ENCODE measurements around the gene DLL3. TPM values are rescaled to one million over a fixed set of nuclear protein-coding genes. Genes with fewer than 3 reads are reported as not detected.
A peak's percentile ranks its signal among the peaks of the same experiment; 100 is the strongest.
"Not testable (repeated sequence)": the region's sequence is repeated elsewhere in the genome, so short reads cannot be mapped to it uniquely, and the experiment has no call there.

Gene DLL3, protein sequence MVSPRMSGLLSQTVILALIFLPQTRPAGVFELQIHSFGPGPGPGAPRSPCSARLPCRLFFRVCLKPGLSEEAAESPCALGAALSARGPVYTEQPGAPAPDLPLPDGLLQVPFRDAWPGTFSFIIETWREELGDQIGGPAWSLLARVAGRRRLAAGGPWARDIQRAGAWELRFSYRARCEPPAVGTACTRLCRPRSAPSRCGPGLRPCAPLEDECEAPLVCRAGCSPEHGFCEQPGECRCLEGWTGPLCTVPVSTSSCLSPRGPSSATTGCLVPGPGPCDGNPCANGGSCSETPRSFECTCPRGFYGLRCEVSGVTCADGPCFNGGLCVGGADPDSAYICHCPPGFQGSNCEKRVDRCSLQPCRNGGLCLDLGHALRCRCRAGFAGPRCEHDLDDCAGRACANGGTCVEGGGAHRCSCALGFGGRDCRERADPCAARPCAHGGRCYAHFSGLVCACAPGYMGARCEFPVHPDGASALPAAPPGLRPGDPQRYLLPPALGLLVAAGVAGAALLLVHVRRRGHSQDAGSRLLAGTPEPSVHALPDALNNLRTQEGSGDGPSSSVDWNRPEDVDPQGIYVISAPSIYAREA
- total RNA-seq (under 1 TPM in 2 of 5 donors, not detected in 3; 0.16 to 0.20 TPM), total RNA-seq (0 to 2.0 (median 0.14) reads per million in 29 experiments)
- 0.06 TPM for total RNA-seq (2013)

DNA sequence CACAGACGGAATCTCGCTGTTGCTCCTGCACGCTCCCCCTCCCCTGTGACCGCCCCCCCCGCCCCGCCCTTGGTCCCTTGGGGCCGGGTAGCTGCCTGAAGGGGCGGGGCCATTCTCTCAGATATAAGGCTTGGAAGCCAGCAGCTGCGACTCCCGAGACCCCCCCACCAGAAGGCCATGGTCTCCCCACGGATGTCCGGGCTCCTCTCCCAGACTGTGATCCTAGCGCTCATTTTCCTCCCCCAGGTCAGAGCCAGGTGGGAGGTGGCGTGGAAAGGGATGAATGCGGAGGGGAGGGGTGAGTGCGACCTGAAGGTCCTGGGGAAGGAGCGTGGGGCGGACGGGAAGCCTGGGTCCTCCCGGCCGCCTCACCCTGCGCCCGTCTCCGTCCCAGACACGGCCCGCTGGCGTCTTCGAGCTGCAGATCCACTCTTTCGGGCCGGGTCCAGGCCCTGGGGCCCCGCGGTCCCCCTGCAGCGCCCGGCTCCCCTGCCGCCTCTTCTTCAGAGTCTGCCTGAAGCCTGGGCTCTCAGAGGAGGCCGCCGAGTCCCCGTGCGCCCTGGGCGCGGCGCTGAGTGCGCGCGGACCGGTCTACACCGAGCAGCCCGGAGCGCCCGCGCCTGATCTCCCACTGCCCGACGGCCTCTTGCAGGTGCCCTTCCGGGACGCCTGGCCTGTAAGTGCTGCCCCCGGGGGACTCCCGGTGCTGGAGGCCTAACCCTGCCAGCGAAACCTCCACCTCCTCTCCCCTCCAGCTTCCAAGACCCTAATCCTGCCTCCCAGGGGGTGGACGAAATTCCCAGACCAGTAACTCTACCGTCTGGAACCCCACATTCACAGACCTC lies at the start of gene DLL3:
TSS of gene DLL3 (plus strand) at position 150 of the 845 bp plus-strand sequence. CDS start at position 178, 28 bp downstream.
- DNase-seq (peak in 1 of 35 experiments; percentile 21), ATAC-seq (replicated peaks in 1 of 4) (peak in 2 of 4 experiments; percentile 9 to 10)
- no peaks in the 10 kb centered on the region for H3K9me3 ChIP-seq
- peaks cover 36 to 54% of the 10 kb centered on the region in 2 donors for H3K27me3 Mint-ChIP-seq
- WGBS (ENCODE audit: insufficient coverage), result 6% methylated on average over 50 of the region's 60 CpGs
- no peaks in the 10 kb centered on the region for H3K36me3 Mint-ChIP-seq
- POLR2A ChIA-PET, result interaction anchor here in 1 of 2 donors (0.6 kb wide), 2 partner anchors 60 to 98 kb away, joined by 3 to 5 read pairs; no protein-coding TSS in a partner anchor
- peak within 1 kb of the TSS in 1 of 2 donors; percentile 46 for H3K27ac Mint-ChIP-seq
- H3K36me3 ChIP-seq (ENCODE audit: control insufficient read depth in 2 of 2, extremely low read depth in 1 of 2, insufficient read depth in 1 of 2, low read length in 1 of 2), result no peaks in the 10 kb centered on the region
- CTCF ChIA-PET, result interaction anchor here in 1 of 2 donors (1.2 kb wide), 1 partner anchor 8 kb away, joined by 3 read pairs; no protein-coding TSS in a partner anchor
- no peaks in the 10 kb centered on the region for H3K9me3 Mint-ChIP-seq
- H3K27me3 ChIP-seq (replicated peaks in 1 of 2; ENCODE audit: control insufficient read depth in 2 of 2, extremely low read depth in 1 of 2, insufficient read depth in 2 of 2, low read length in 1 of 2), result peaks cover 7 to 78% of the 10 kb centered on the region in 2 experiments
- peak within 1 kb of the TSS; percentile 9 to 29 for H3K4me3 ChIP-seq (ENCODE audit: control insufficient read depth in 1 of 2, extremely low read depth in 1 of 2, low read length in 1 of 2)
- H3K4me3 Mint-ChIP-seq, result peak within 1 kb of the TSS; percentile 35 to 74 (median 61)
- H3K27ac ChIP-seq (ENCODE audit: low read length), result no peak within 1 kb of the TSS
- peaks cover 0 to 30% of the 10 kb centered on the region in 2 experiments for H3K4me1 ChIP-seq (ENCODE audit: control insufficient read depth in 1 of 2, extremely low read depth in 1 of 2, insufficient read depth in 2 of 2, low read length in 2 of 2)
- H3K4me1 Mint-ChIP-seq, result peaks cover 23 to 30% (median 30%) of the 10 kb centered on the region in 3 donors

DNA sequence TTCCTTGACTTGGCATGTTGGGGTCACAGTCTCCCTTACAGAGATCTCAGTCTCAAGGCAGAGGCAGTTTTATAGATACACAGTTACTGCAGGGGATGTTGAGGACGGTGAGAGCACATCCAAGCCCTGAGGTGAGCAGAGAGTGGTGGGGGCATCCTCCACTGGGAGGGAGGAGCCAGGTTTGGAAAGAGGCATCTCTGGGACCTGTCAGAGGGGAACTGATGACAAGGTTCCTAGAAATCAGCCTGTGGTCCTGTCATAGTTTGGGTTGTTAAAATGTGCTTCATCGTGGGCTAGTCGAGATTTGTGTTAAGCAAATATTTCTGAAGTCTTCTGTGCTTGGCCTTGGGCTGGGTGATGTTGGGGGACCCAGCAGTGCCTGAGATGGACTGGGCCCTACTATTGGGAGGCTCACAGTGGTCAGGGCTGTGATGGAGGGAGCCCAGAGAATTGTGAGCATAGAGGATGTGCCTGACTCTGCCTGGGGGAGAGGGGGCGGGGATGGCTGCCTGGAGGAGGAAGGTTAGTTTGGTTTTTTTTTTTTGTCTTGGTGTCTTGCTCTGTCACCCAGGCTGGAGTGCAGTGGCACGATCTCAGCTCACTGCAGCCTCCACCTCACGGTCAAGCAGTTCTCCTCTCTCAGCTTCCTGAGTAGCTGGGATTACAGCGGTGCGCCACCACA lies 49.5 kb upstream of the DLL3 start:
- 27% methylated on average over 3 of the region's 8 CpGs for WGBS (ENCODE audit: insufficient coverage)
- Mint-ChIP-seq H3K4me3 (peak overlapping the region; percentile 46 to 96 (median 94)), H3K27ac (peak overlapping the region; percentile 71 to 77), H3K27me3 (no peaks in the 10 kb centered on the region), H3K4me1 (peaks cover 79 to 82% (median 80%) of the 10 kb centered on the region in 3 donors), H3K36me3 (peaks cover 49% of the 10 kb centered on the region), H3K9me3 (no peaks in the 10 kb centered on the region)
- no peak for DNase-seq
- Histone ChIP-seq H3K4me1 (ENCODE audit: control insufficient read depth in 1 of 2, extremely low read depth in 1 of 2, insufficient read depth in 2 of 2, low read length in 2 of 2) (peaks cover 11 to 72% of the 10 kb centered on the region in 2 experiments), H3K4me3 (ENCODE audit: control insufficient read depth in 1 of 2, extremely low read depth in 1 of 2, low read length in 1 of 2) (no peak overlapping the region), H3K27me3 (replicated peaks in 1 of 2; ENCODE audit: control insufficient read depth in 2 of 2, extremely low read depth in 1 of 2, insufficient read depth in 2 of 2, low read length in 1 of 2) (no peaks in the 10 kb centered on the region), H3K9me3 (no peaks in the 10 kb centered on the region), H3K36me3 (ENCODE audit: control insufficient read depth in 2 of 2, extremely low read depth in 1 of 2, insufficient read depth in 1 of 2, low read length in 1 of 2) (peaks cover 11 to 31% of the 10 kb centered on the region in 2 donors), H3K27ac (ENCODE audit: low read length) (no peak overlapping the region)
- no peak for ATAC-seq (replicated peaks in 1 of 4)
- ChIA-PET POLR2A (interaction anchor here in 1 of 2 donors (0.6 kb wide), 1 partner anchor 13 kb away, joined by 3 read pairs; the partner anchor contains the start of gene RPS16), CTCF (no interaction called here)

DNA sequence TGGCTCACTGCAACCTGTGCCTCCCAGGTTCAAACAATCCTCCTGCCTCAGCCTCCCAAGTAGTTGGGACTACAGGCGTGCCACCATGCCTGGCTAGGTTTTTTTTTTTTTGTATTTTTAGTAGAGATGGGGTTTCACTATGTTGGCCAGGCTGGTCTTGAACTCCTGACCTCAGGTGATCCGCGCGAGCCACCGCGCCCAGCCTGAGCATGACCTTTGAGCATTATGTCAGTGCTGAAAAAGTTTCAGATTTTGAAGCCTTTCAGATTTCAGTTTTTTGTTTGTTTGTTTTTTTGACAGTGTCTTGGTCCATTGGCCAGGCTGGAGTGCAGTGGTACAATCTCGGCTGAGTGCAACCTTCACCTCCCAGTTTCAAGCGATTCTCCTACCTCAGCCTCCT lies 47.5 kb upstream of the DLL3 start:
- H3K36me3 ChIP-seq (ENCODE audit: control insufficient read depth in 2 of 2, extremely low read depth in 1 of 2, insufficient read depth in 1 of 2, low read length in 1 of 2), result peaks cover 16 to 38% of the 10 kb centered on the region in 2 donors
- DNase-seq; CTCF ChIA-PET; H3K27me3 Mint-ChIP-seq; ATAC-seq (replicated peaks in 1 of 4); H3K4me3 Mint-ChIP-seq; H3K27ac Mint-ChIP-seq; H3K27ac ChIP-seq (ENCODE audit: low read length); H3K4me3 ChIP-seq (ENCODE audit: control insufficient read depth in 1 of 2, extremely low read depth in 1 of 2, low read length in 1 of 2); POLR2A ChIA-PET; H3K9me3 ChIP-seq; H3K9me3 Mint-ChIP-seq; H3K27me3 ChIP-seq (replicated peaks in 1 of 2; ENCODE audit: control insufficient read depth in 2 of 2, extremely low read depth in 1 of 2, insufficient read depth in 2 of 2, low read length in 1 of 2): not testable (repeated sequence)
- WGBS (ENCODE audit: insufficient coverage), result 100% methylated on average over 5 of the region's 8 CpGs
- H3K4me1 Mint-ChIP-seq, result peaks cover 68 to 71% (median 69%) of the 10 kb centered on the region in 3 donors
- peaks cover 8 to 56% of the 10 kb centered on the region in 2 experiments for H3K4me1 ChIP-seq (ENCODE audit: control insufficient read depth in 1 of 2, extremely low read depth in 1 of 2, insufficient read depth in 2 of 2, low read length in 2 of 2)
- H3K36me3 Mint-ChIP-seq, result peaks cover 47% of the 10 kb centered on the region

DNA sequence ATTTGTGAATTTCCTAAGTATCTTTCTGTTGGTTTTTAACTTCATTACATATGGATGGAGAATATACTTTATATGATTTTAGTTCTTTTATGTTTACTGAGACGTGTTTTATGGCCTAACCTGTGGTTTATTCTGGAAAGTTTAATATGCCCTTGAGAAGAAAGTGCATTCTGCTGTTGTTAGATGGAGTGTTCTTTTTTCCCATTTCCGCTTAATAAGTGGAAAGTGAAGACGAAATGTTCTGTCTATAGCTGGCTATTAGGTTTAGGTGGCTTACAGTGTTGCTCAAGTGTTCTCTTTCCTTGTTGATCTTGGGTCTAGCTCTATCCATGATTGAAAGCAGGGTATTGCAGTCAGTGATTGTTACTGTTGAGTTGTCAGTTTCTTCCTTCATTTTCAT lies 35.3 kb upstream of the DLL3 start:
- no peaks in the 10 kb centered on the region for H3K9me3 ChIP-seq
- no peak overlapping the region for H3K4me3 Mint-ChIP-seq

DNA sequence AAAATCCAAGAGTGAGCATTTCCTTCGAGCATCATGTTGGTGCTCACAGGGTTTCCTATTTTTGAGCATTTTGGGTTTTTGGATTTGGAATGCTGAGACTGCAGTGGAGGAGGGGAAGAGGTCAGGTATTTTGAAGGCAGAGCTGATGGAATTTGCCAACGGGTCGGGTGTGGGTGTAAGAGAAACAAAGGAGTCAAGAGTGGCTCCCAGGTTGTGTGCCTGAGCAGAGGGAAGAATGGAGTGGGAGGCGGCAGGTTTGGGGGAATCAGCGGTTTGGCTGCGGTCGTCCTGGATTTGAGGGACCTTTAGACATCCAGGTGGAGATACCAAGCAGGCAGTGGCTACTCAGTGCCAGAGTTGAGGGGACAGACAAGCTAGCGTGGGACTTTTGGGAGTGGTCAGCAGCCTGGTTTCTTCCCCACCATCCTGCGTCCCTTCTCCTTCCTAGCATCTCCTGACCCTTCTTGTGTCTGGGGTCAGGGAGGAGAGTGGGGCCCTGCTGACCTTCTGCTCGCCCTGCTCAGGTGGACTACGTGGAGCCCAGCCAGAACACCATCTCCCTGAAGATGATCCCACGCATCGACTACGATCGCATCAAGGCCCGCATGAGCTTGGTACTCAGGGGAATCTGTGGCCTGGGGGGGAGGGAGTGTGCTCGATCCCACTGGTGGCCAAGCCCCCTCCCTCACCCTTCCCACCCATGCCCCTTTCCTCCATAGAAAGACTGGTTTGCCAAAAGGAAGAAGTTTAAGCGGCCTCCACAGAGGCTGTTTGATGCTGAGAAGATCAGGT lies 32.6 kb upstream of the DLL3 start:
- 95% methylated on average over 7 of the region's 18 CpGs for WGBS (ENCODE audit: insufficient coverage)
- Histone ChIP-seq H3K36me3 (ENCODE audit: control insufficient read depth in 2 of 2, extremely low read depth in 1 of 2, insufficient read depth in 1 of 2, low read length in 1 of 2) (peaks cover 19 to 84% of the 10 kb centered on the region in 2 donors), H3K27me3 (replicated peaks in 1 of 2; ENCODE audit: control insufficient read depth in 2 of 2, extremely low read depth in 1 of 2, insufficient read depth in 2 of 2, low read length in 1 of 2) (no peaks in the 10 kb centered on the region), H3K9me3 (no peaks in the 10 kb centered on the region), H3K4me1 (ENCODE audit: control insufficient read depth in 1 of 2, extremely low read depth in 1 of 2, insufficient read depth in 2 of 2, low read length in 2 of 2) (no peaks in the 10 kb centered on the region), H3K27ac (ENCODE audit: low read length) (no peak overlapping the region), H3K4me3 (ENCODE audit: control insufficient read depth in 1 of 2, extremely low read depth in 1 of 2, low read length in 1 of 2) (no peak overlapping the region)
- no peak overlapping the region for H3K4me3 Mint-ChIP-seq
- H3K27me3 Mint-ChIP-seq, result no peaks in the 10 kb centered on the region
- H3K36me3 Mint-ChIP-seq, result peaks cover 70% of the 10 kb centered on the region
- CTCF ChIA-PET, result no interaction called here
- no peaks in the 10 kb centered on the region for H3K9me3 Mint-ChIP-seq
- ATAC-seq (replicated peaks in 1 of 4) (no peak), DNase-seq (no peak)
- H3K27ac Mint-ChIP-seq, result no peak overlapping the region
- POLR2A ChIA-PET, result no interaction called here
- peaks cover 0 to 6% (median 0%) of the 10 kb centered on the region in 3 donors for H3K4me1 Mint-ChIP-seq

More for the DNA sequence above, 35.3 kb upstream of the DLL3 start:
- Histone ChIP-seq H3K27me3 (replicated peaks in 1 of 2; ENCODE audit: control insufficient read depth in 2 of 2, extremely low read depth in 1 of 2, insufficient read depth in 2 of 2, low read length in 1 of 2) (no peaks in the 10 kb centered on the region), H3K27ac (ENCODE audit: low read length) (no peak overlapping the region), H3K4me1 (ENCODE audit: control insufficient read depth in 1 of 2, extremely low read depth in 1 of 2, insufficient read depth in 2 of 2, low read length in 2 of 2) (no peaks in the 10 kb centered on the region), H3K4me3 (ENCODE audit: control insufficient read depth in 1 of 2, extremely low read depth in 1 of 2, low read length in 1 of 2) (no peak overlapping the region), H3K36me3 (ENCODE audit: control insufficient read depth in 2 of 2, extremely low read depth in 1 of 2, insufficient read depth in 1 of 2, low read length in 1 of 2) (peaks cover 26 to 80% of the 10 kb centered on the region in 2 donors)
- POLR2A ChIA-PET, result no interaction called here
- H3K9me3 Mint-ChIP-seq, result no peaks in the 10 kb centered on the region
- 100% methylated on average over 1 of the region's 3 CpGs for WGBS (ENCODE audit: insufficient coverage)
- peaks cover 66% of the 10 kb centered on the region for H3K36me3 Mint-ChIP-seq
- ATAC-seq (replicated peaks in 1 of 4) (no peak), DNase-seq (no peak)
- H3K27ac Mint-ChIP-seq, result no peak overlapping the region
- CTCF ChIA-PET, result interaction anchor here in 1 of 2 donors (0.6 kb wide), 1 partner anchor 37 kb away, joined by 3 read pairs; no protein-coding TSS in a partner anchor
- H3K27me3 Mint-ChIP-seq, result no peaks in the 10 kb centered on the region
- peaks cover 0 to 10% (median 2%) of the 10 kb centered on the region in 3 donors for H3K4me1 Mint-ChIP-seq

Measured in T-cell (primary cell).